ENCODE data around the gene EMC8. TPM values are rescaled to one million over a fixed set of nuclear protein-coding genes. Genes with fewer than 3 reads are reported as not detected.

Gene EMC8
- total RNA-seq, 1 donor from 2014 or later: 27.4 TPM

DNA sequence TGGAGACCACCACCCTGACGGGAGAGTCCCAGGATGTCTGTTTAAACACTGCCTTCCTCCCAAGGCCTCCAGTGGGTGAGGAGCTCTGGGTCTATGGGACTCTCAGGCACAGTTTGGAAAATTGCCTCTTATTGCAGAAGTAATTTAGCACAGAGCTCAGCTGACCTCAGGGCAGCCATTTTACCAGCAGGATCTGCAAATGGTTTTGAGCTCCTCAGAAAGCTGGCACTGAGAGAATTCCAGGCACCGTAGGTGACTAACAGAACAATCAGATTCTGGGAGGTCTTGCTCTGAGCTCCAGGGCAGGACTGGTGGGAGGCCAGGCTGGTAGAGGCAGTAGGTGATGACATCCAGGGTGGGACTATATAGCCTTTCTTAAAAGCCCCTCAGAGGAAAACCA is 31.1 kb downstream of the EMC8 start:
- TF ChIP-seq, protein P1, sequence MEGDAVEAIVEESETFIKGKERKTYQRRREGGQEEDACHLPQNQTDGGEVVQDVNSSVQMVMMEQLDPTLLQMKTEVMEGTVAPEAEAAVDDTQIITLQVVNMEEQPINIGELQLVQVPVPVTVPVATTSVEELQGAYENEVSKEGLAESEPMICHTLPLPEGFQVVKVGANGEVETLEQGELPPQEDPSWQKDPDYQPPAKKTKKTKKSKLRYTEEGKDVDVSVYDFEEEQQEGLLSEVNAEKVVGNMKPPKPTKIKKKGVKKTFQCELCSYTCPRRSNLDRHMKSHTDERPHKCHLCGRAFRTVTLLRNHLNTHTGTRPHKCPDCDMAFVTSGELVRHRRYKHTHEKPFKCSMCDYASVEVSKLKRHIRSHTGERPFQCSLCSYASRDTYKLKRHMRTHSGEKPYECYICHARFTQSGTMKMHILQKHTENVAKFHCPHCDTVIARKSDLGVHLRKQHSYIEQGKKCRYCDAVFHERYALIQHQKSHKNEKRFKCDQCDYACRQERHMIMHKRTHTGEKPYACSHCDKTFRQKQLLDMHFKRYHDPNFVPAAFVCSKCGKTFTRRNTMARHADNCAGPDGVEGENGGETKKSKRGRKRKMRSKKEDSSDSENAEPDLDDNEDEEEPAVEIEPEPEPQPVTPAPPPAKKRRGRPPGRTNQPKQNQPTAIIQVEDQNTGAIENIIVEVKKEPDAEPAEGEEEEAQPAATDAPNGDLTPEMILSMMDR (IDR thresholded peaks at IDR 0.05): no peak
- H3K27ac Mint-ChIP-seq (ENCODE audit: unreplicated experiment): peak overlapping the region; percentile 94
- H3K4me3 Mint-ChIP-seq (ENCODE audit: unreplicated experiment): no peak overlapping the region
- no peaks in the 10 kb centered on the region for H3K9me3 Mint-ChIP-seq (ENCODE audit: low read depth)
- H3K27me3 Mint-ChIP-seq (ENCODE audit: low read depth): no peaks in the 10 kb centered on the region
- no peaks in the 10 kb centered on the region for H3K36me3 Mint-ChIP-seq (ENCODE audit: low read depth)
- H3K4me1 Mint-ChIP-seq (ENCODE audit: low read depth): peaks cover 12% of the 10 kb centered on the region
- no peak for DNase-seq (ENCODE audit: low spot score)

- H3K9me3 Mint-ChIP-seq (ENCODE audit: low read depth): no peaks in the 10 kb centered on the region
- DNase-seq (ENCODE audit: low spot score): no peak
- peak overlapping the region; percentile 94 for H3K27ac Mint-ChIP-seq (ENCODE audit: unreplicated experiment)
- no peaks in the 10 kb centered on the region for H3K27me3 Mint-ChIP-seq (ENCODE audit: low read depth)
- H3K4me3 Mint-ChIP-seq (ENCODE audit: unreplicated experiment): no peak overlapping the region
- TF ChIP-seq, protein P1 (IDR thresholded peaks at IDR 0.05): no peak
- H3K36me3 Mint-ChIP-seq (ENCODE audit: low read depth): no peaks in the 10 kb centered on the region
- peaks cover 12% of the 10 kb centered on the region for H3K4me1 Mint-ChIP-seq (ENCODE audit: low read depth)
Observed at GRCh38 chr16:85767531-85767930, 31.8 kb downstream of the EMC8 start.

- Mint-ChIP-seq H3K27me3 (ENCODE audit: low read depth) (peaks cover 2% of the 10 kb centered on the region), H3K4me1 (ENCODE audit: low read depth) (peaks cover 12% of the 10 kb centered on the region), H3K36me3 (ENCODE audit: low read depth) (no peaks in the 10 kb centered on the region), H3K4me3 (ENCODE audit: unreplicated experiment) (no peak overlapping the region), H3K9me3 (ENCODE audit: low read depth) (no peaks in the 10 kb centered on the region), H3K27ac (ENCODE audit: unreplicated experiment) (no peak overlapping the region)
- TF ChIP-seq, protein P1 (IDR thresholded peaks at IDR 0.05): no peak
- DNase-seq (ENCODE audit: low spot score): no peak
Observed at GRCh38 chr16:85765767-85766166, 33.6 kb downstream of the EMC8 start.

DNA sequence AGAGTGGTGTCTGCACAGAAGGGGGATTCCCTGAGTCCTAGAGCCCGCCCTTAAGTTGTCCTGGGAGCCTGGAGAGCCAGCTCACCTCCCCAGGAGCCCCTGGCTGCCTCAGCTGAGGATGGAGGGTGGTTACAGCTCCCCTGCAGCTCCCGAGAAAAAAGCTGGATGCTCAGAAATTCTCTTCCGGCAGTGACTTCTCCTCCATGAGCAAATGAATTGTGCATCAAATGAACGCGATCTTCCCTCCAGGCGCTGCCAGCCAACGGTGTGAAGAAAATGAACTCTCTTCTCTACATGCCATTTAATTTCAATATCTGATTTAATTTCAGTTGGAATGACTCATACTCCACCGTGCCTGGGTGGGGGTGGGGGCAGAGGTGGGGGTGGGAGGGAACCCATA is 34.1 kb downstream of the EMC8 start:
- no peak overlapping the region for H3K4me3 Mint-ChIP-seq (ENCODE audit: unreplicated experiment)
- DNase-seq (ENCODE audit: low spot score): no peak
- TF ChIP-seq, protein P1 (IDR thresholded peaks at IDR 0.05): no peak

DNA sequence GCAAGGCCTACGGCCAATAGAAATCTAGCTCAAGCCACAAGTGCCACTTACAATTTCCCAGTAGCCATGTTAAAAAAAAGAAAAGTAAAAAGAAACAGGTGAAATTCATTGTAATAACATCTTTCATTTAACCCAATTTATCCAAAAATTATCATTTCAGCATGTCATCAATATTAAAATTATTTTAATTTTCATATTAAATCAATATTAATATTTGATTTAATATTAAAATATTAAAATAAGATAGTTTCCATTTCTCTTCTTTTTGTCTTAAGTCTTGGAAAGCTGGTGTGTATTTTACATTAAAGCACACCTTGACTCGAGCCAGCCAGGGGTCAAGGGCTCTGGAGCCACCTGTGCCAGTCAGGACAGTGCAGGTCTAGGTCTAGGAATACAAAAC is 35.7 kb downstream of the EMC8 start:
- Mint-ChIP-seq H3K4me3 (ENCODE audit: unreplicated experiment) (no peak overlapping the region), H3K27ac (ENCODE audit: unreplicated experiment) (no peak overlapping the region), H3K36me3 (ENCODE audit: low read depth) (no peaks in the 10 kb centered on the region), H3K9me3 (ENCODE audit: low read depth) (no peaks in the 10 kb centered on the region), H3K27me3 (ENCODE audit: low read depth) (peaks cover 7% of the 10 kb centered on the region), H3K4me1 (ENCODE audit: low read depth) (peaks cover 12% of the 10 kb centered on the region)
- DNase-seq (ENCODE audit: low spot score): no peak
- TF ChIP-seq, protein P1 (IDR thresholded peaks at IDR 0.05): no peak

More for the DNA sequence above, 34.1 kb downstream of the EMC8 start:
- Mint-ChIP-seq H3K27me3 (ENCODE audit: low read depth) (peaks cover 6% of the 10 kb centered on the region), H3K4me1 (ENCODE audit: low read depth) (peaks cover 12% of the 10 kb centered on the region), H3K9me3 (ENCODE audit: low read depth) (no peaks in the 10 kb centered on the region), H3K36me3 (ENCODE audit: low read depth) (no peaks in the 10 kb centered on the region), H3K27ac (ENCODE audit: unreplicated experiment) (no peak overlapping the region)

All from chondrocyte (in vitro differentiated cells).